HG03025 (cell line): ENCODE data around the gene P2RX1.
"Not testable (repeated sequence)": the region's sequence is repeated elsewhere in the genome, so short reads cannot be mapped to it uniquely, and the experiment has no call there.

Source experiments
- ATAC-seq: cut with Tn5 transposase; IDR thresholded peaks from one replicate; pipeline ENCODE4 v1.9.1; 2021; ENCODE audit warnings: mild to moderate bottlenecking, moderate library complexity; ENCODE audit not compliant: unreplicated experiment, low FRiP score

Gene P2RX1

DNA sequence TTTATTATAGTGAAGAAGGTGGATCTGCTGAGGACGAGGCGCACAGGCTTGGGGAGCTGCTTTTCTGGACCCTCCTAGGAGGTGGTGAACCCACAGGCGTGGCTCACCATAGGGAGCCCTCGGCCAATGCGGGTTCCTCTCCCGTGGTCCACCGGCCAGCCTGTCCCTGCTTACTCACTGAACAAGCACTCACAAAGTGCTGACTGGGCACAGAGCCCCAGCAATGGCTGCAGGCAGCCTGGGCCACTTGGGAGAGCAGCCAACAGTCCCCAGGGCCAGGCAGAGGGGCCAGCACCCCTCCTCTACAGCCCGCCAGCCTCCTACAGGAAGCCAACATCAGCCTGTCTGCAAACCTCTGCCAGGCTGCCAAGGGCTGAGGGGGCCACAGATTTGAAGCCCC is 51.1 kb downstream of the P2RX1 start:
- no peak for ATAC-seq

DNA sequence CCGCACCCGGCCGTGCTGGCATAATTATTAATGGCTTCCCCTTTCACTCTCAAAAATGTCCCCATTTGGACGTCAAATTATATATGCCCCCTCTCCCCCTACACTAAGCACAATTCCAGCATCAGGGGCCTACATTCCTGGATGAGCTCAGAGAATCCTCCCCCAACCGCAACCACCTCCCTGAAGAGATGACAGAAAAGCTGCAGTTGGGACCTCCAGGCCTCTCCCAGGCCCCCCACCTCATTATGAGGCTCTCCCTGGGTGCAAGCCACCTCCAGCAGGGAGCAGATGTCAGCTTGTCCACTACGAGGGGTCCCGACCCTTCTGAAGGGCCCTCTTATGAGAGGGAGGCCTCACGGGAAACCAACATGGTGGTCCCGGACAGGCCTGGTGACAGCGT is 51.7 kb downstream of the P2RX1 start:
- no peak for ATAC-seq

DNA sequence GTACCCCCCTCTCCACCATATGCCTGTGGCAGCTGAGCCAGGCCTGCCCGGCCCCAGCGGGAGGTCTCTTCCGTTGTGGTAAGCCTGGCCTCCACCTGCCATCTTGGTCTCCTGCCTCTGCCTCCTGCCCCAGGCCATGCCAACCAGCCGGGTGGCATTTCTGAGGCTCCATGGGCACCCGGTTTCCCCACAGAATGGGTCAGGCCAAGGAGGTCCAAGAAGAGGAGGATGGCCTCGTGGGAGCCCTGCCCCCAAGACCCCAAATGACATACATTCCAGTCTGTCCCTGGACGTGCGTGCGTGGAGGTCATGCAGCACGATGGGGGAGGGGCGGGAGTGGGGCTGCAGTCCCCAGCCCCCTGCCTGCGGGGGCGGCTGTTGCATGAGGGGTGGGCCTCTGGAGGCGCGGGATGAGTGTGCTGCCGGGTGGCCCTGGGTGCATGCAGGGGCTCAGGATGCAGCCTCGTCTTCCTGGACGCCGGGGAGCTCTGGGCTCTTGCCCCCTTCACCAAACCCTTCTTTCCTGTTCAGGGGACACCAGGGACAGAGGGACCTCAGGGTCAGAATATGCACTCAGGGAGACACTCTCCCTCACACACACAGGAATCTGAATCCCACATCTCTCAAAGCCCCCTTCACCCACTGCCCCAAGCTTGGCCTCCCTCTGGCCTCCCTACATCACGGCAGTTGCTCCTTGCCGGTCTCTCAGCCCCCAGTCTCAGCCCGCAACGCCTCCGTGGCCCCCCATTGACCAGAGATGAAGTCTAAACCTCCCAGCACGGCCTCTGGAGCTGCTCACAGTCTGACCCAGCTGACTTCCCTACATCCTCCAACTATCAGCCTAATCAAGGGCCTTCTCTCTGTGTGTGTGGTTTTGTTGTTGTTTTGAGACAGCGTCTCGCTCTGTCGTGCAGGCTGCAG is 54.2 kb downstream of the P2RX1 start:
- no peak for ATAC-seq

DNA sequence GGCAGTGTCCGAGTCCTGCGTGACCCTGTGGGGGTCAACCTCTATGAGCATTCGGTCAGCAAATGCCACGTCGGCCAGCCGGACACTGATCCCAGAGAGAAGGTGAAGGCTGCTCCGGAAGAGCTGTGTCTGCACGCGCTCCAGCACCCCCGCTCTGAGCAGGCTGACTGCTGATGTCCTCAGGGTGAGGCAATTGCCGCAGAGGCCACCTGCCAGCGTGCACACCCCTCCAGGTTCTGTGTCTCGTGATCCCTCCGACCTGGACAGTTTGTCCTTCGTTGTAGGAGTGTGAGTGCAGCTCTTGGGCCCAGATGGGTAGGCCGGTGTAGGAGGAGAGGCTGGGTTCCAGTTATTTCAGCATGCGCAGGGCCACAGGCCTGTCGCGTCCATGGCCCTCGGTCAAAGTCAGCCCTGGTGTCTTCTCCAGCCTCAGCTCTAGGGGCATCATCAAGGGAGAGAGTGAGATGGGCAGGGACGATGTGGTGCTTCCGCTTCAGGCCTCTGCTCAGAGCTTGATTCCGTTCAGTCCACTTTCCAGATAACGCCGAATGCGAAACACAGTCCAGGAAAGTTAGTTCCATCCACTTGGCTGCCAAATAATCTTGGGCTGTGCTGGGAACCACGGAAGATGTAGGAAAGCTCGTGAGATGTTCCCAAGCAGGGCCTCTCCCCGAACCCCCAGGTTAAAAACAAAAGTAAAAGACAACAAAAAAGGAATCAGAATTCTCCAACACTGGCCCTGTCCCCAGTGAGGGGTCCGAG is 55.1 kb downstream of the P2RX1 start:
- ATAC-seq, result no peak

DNA sequence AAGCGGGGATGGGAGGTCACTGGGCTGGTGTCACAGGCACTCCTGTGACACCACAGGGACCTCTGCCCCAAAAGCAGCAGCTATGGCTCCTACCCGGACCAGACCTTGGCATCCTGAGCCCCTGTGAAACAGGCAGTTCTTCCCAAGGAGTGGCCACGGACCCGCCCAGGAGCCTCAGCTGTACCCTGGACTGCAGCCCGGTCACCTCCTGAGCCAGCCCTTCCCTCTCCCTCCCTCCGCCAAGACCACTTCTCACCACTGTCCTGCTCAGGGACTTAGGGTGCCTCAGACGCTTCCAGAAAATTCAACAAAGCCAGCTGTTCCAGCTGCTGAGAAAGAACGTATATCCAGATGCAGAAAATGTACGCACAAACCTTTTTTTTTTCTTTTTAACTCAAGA is 56.3 kb downstream of the P2RX1 start:
- no peak for ATAC-seq

DNA sequence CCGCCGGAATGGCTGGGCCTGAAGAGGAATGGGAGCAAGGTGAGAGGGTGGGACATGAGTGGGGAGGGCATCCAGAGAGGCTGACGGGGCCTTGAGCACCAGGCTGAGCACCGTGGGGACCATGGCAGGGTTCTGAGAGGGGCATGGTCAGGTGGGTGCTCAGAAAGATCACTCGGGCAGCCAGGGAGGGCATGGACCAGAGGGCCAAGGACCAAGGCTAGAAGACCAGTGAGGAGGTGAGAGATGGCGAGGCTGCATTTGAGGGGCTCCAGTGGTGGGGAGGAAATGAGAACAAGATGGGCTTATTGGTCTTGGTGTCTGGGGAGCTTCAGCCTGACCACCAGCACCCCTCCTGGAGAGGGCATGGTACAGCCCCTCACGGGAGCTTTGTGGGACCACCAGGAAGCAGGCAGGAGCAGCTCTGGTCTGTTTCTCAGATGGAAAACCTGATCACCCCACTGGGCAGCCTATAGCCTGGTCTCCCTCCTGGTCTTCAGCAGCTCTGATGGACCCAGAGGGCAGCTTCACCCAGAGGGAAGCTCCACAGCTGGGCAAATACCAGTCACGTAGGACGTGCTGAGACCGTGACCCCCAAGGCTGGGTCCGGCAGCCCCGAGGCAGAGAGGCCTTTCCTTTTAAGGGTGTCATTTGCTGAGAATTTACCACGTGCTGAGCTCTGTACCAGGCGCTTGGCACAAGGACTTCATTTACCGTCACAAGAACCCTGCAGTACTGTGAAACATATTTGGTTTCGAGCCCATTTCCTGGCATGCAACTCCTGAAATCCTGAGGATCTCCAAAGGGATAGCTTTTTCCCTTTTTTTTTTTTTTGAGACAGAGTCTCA is 58.8 kb downstream of the P2RX1 start:
- no peak for ATAC-seq

DNA sequence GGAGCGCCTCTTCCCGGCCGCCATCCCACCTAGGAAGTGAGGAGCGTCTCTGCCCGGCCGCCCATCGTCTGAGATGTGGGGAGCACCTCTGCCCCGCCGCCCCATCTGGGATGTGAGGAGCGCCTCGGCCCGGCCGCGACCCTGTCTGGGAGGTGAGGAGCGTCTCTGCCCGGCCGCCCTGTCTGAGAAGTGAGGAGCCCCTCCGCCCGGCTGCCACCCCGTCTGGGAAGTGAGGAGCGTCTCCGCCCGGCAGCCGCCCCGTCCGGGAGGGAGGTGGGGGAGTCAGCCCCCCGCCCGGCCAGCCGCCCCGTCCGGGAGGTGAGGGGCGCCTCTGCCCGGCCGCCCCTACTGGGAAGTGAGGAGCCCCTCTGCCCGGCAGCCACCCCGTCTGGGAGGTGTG is 62.1 kb downstream of the P2RX1 start:
- ATAC-seq, result not testable (repeated sequence)

DNA sequence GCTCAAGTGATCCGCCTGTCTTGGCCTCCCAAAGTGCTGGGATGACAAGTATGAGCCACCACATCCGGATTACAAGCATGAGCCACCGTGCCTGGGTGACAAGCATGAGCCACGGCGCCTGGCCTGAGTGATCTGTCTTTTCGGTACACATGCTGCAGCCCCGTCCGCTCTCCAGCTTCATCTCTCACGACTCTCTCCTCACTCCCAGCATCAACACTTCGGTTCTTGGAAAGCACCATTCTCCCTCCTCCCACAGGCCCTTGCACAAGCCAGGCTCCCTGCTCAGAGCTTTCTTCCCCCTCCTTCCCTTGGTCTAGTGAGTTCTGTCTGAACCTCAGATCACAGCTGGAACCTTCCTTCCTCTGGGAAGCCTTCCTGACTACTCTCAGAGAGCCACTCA is 63.7 kb downstream of the P2RX1 start:
- no peak for ATAC-seq

DNA sequence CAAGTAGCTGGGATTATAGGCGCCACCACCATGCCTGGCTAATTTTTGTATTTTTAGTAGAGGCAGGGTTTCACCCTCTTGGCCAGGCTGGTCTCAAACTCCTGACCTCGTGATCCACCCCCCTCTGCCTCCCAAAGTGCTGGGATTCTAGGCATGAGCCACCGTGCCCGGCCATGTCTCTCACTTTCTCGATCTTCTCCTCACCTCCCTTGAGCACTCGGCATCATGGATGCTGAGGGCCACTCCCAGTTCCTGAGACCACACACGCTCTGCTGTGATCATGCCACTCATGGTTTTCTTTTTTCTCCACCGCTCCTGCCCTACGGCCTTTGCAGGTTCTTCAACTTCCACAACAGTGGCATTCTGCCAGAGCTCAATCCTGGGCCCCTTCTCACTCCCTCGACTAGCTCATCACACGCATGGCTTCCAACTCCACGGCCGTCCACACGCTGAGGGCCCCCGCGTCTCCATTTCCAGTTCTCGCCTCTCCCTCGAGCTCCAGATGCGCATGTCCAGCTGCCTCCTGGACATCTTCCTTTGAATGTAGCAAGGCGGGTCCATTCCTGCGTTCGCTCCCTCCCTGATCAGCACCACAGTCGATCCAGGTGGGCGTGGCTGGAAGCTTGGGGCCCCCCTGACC is 64.7 kb downstream of the P2RX1 start:
- ATAC-seq, result no peak

DNA sequence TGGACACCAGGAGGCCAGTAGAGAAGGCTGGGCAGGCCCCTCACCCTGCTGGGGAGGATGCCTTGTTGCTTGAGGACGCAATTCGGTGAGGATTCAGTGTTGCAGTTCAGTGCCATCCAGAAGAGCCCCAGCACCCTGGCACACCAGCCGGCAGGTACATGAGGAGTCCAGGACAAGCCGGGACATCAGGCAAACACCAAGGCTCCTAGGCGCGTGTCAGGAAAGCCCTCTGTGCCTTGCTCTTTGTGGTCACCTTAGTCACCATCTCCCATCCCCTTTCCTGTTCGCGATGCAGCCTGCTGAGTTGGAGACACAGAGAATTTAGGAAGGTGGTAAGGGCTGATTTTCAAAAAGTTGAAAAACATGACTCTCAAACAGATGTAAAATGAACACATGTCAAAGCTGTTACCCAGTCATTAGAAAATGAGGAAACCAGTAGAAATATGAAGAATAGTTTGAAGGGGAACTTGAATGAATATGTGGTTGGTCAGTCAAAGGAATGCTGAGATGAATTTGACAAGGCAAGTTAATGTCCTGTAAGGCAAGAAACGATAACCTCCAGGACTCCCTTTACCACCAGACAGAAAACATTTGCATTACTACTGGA is 67.9 kb downstream of the P2RX1 start:
- no peak for ATAC-seq

DNA sequence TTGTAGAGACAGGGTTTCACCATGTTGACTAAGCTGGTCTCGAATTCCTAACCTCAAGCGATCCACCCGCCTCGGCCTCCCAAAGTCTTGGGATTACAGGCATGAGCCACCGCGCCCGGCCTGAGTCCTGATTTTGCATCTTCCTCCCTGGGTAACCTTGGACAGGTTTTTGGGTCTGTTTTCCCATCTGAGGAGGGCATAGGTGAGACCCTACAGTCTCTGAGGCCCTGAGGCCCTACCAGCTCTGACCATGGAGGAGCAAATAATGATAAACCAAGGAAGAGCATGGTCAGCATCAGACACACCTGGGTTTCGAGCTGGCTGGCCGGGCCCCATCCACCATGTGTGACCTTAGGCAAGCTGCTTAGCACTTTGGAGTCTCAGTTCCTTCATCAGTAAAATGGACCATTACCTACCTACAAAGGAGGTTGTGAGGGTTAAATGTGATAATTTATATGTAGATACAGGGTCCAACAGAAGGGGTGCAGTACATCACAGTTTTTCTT is 69.0 kb downstream of the P2RX1 start:
- ATAC-seq, result no peak
